HS-27A (cell line): ENCODE measurements around the gene ADAM12.
"Not testable (repeated sequence)": the region's sequence is repeated elsewhere in the genome, so short reads cannot be mapped to it uniquely, and the experiment has no call there.

ENCODE experiments used
- DNase-seq: peaks from one replicate; pipeline ENCODE4 v3.0.0-alpha.2; 2012; ENCODE audit warnings: low read depth, missing footprints

ADAM12 gene

DNA sequence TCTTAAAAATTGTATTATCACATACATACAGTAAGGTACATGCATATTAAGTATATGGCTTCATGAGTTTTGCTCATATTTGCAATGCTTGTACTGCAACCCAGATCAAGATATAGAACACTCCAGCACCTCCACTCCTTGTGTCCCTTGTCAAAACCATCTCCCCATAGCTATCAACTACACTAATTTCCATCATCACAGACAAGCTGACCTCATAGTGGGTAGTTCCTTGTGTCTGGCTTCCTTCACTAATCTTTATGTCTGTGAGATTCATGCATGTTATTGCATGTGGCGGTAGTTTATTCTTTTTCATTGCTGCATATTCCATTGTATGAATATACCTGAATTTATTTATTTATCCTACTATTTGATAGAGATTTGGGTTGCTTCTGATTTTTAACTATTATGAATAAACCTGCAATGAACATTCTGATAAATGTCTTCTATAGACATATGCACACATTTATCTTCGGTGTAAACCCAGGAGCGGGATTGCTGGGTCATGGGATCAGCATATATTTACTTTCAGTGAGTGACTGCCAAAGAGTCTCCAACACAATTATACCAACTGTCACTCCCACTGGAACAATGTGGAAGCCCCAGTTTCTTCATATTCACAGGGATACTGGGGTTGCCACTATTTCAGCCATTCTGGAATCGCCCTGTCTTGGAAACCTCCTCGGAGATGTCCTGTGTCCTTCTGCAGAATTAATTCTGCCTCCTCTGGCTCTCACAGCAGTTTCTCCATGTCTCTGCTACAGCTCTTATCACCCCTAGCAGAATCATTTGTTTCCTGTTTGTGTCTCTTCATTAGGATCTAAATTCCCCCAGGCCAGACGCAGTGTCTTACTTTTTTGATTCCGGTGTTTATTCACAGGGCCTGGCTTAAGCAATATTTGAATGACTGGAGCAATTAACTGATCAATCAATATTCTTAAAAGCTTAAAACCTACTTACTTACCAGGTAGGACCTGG, 14.7 kb upstream of the ADAM12 start:
- DNase-seq: no peak

DNA sequence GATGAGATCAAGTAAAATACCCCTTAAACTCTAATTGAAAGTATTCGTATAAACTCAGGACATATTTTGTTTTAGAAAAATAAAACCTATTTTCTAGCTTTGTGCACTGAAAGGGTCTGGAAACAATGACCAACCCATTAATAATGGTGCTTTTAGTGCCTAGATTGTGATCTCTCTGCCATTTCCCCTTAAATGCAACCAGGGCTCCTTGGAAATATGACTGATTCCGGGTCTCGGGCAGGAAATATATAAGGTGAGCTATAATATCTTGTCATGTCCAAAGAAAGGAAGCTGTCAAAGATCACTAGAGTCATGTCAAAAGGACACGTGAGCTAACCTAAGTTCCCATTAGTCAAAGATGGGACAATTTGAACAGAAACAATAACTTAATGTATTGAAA, 12.4 kb upstream of the ADAM12 start:
- no peak for DNase-seq

DNA sequence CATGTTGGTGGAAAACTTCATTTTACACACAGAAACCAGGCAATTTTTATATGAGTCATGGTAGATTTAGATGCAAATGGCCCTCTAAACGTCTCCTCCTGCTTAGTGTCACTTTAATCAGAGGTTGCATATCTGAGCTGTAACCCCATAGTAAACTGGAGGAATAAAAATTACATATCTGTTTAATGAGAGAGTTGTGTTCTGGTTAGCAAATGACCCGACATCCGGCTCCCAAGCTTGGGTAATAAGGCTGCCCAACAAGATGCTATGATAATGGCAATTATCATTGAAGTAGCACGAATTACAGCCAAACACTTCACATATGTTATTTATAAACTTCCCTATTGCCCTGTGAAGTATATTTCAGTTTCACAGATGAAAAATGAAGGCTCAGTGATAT, 10.6 kb upstream of the ADAM12 start:
- DNase-seq: no peak

DNA sequence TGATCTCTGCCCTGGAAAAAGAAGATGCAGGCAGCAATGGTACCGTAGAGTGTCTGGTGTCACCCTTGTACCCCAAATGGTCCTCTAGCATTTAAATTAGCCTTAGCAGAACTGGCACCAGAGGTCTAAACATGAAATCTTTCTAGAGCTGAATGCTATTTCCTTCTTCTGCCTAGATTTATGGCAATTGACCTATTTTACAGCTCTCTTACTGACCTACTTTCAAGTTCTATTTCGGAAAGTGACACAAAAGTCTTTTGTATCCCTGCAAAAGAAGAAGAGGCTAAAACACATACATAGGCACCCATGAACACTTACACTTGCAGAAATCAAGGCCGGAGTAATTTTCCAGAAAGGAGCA, 10.1 kb upstream of the ADAM12 start:
- no peak for DNase-seq

DNA sequence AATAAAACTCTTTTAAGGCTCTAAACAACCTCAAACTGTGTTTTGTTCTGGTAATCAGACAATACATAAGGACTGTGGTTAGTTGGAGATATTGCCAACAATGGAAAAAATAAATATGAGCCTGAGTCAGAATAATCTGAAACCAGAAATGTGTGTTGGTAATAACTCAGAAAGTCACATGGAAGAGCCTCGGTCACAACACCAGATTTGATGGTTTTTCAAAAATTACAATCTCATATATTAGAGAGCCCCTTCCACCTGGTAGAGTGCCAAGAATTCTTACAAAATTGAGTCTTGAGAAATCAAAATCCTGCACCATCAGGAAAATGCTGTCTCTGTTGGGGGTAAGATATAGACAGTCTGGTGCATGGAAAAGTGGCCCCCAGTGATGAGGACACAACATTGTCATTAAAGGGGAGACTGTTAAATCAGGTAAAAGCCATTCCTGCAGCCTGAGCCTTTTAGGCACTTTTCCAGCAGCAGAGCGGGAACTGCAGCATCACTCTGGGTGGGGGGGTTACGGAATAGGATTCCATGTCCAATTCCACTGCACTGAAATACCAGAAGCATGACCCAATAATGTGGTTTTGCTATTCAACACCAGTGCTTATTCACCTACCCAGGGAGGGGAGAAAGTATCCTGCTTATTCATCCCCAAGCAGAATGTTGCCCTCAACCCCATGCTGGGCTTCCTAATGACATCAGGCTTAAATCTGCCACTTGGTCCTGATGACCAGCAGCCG, 9.5 kb upstream of the ADAM12 start:
- peak; percentile 79 for DNase-seq

DNA sequence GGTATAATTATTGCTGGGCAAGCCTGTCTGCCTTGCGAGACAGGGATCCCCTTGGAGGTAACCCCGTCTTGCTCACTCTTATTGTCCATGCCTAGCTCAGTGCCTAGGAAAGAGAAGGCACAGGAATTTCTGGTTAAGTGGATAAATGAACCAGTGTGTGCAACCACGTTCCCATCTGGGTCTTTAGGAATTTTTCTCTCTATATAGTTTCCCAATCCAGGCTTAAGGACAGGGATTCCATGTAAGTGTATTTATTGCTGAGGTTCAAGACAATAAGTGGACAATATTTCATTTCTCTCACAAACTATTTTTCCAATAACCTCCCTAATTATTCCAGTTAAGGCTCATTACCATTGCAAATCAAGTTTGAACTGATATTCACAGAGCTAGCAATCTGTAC, 8.9 kb upstream of the ADAM12 start:
- no peak for DNase-seq

DNA sequence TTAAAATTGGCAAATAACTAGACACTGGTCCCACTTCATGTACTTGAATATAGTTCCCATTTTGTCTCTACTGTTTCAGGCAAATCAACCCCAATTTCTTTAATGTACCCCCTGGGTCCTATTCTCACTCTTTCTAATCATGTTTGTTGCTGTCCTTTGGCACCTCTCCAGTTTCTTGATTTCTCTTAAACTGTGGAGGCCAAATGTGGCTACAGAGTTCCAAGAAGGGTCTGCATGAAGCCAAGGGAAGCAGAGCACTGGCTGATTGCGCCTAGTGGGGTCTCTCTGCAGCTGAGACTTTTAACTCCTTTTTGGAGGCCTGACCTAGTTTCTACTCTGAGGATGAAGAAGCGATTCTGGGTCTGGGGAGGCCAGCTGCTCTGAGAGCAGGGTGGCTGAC, 6.7 kb upstream of the ADAM12 start:
- no peak for DNase-seq

DNA sequence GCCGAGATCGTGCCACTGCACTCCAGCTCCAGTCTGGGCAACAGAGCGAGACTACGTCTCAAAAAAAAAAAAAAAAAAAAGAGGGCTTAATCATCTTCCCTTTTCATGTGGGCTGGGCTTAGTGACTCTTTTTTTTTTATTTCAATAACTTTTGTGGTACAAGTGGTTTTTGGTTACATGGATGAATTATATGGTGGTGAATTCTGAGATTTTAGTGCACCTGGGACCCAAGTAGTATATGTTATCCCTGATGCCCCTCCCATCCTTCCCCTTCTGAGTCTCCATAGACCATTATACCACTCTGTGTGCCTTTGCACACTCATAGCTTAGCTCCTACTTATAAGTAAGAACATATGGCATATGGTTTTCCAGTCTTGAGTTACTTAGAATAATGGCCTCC, 4.8 kb upstream of the ADAM12 start:
- DNase-seq: no peak

DNA sequence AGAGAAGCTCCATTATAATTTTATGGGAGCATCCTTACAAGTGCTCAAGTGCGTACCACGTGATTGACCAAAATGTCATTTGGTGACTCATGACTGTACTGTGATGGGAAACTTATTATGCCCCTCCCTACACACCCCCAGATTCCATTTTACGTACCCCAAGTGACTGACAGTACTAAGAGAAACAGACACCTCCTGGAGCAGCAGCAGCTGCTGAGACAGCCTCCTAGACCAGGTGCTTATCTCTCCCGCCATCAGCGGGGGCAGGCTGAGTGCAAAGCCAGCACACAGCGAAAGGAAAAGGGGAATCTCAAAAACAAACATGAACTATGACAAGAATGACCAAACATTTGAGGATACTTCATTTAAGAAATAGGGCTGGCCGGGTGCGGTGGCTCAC, 4.2 kb upstream of the ADAM12 start:
- no peak for DNase-seq

DNA sequence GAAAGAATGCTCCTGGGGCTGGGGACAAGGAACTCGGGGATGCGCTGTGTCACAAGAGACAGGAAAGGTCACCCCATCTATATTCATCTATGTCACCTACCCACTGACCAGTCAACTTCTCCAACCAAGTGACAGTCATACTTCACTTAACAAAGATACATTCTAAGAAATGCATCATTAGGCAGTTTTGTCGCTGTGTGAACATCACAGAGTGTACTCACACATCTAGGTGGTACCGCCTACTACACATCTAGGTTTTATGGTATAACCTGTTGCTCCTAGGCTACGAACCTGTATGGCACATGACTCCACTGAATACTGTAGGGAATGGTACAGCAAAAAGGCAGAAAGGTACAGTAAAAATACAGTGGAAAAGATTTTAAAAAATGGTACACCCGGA, 3.8 kb upstream of the ADAM12 start:
- no peak for DNase-seq

DNA sequence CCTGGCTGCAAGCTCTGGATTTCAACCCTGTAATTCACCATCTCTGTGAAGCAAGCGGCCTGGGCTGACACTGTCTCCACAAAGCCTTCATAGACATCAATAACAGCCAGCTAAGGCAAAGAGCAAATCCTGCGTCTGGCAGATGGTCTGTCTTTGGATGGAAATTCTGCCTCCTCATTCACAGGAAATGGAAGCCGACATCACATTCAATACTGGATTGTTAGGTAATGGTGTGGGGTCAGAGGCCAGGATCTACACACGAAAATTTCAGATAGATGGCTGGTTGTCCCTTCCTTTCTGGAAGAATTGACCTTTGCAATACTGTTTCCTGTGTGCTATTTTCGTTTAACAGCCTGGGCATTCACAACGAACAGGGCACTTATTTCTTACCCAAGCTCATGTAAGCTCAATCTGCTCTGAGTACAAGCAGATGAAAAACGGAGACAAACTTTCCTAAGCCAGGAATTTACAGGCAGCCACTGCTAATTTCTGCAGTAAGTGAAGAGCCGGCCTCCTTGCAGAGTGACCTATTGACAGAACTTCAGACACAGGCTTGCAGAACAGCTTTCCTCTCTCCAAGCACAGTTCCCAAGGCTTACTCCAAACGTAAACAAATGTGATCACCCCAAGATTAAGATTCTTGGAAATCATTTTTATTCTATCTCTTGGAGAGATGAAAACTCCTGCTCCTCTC, 3.1 kb upstream of the ADAM12 start:
- DNase-seq: no peak

DNA sequence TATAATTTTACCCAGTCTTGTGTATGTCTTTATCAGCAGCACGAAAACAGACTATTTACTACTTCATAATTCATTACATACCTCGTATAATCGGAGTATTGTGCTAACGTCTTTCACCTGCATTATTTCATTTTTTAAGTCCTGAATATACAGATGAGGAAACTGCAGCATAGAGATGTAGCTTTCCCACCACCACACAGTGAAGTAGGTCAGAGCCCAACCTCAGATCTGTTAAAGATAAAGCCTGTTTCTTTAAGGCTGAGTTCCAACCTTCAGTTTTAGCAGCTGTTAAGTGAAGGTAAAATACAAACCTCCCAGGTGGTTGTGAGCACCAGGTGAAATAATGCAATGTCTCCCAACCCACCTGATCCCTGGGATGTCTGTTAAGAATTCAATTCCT, 2.0 kb upstream of the ADAM12 start:
- DNase-seq: no peak

DNA sequence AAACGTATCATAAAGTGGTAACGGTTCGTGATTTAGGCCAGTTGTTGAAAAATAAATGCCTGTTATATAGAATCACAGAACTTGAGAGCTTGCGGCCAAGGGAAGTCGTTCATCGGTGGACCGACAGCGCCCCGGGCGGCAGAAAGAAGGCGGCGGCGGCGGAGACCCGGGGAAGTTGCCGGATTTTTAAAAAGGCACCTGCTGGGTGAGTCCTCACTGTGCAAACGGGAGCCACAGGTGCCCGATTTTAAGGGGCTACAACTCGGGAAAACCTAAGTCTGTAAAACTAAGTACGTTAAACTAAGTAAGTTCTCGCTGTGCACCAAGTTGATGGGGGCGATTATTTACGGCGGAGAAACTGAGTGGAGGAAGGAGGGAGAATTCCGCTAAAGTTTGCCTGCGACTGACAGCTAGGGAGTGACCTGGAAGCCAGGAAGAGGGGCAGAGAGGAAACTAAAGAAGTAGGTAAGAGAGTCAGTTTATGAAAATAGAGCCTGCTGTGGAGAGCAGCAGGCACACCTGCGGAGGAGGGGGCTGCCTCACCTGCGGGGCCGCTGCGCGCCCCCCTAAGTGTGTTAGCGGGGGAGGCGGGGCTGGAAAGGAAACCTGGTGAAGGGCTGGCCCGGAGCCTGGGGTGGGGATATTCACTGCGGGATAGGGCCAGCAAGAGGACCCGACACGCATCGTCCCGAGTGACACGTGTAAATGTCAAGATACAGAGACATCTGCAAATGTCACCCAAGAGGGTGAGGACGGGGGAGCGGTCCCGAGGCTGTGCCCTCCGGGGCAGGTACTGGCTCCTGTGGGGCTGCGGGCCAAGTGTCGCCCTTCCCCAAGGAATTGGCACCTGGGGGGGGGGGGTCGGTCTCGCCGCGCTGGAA, 996 bp downstream of the ADAM12 start:
- no peak for DNase-seq

DNA sequence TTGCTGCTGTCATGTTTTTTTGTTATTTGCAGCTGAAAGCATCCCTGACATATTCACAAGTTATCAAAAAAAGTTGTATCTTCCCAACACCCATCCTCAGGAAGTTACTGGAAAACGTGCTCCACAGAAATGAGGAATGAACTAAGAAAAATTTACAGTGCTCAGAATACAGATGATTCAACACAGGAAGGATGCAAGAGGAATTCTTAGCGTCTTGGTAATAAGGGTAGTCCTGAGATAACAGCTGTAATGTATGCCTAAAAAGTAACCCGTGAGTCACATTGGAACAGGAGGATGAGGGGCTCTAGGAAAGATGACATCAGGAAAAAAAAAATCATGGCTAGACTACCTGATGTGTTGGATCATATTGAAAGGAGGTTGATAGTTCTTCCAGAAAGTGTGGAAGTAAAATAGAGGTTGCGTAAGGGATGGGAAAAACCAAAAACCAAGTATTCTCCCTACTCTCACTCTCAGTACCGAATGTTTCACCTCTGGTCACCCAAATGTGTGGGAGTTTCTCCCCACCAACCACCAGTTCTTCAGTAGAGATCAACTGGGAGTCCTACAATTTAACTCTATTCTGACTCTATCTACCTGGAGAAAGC, 3.9 kb downstream of the ADAM12 start:
- no peak for DNase-seq

DNA sequence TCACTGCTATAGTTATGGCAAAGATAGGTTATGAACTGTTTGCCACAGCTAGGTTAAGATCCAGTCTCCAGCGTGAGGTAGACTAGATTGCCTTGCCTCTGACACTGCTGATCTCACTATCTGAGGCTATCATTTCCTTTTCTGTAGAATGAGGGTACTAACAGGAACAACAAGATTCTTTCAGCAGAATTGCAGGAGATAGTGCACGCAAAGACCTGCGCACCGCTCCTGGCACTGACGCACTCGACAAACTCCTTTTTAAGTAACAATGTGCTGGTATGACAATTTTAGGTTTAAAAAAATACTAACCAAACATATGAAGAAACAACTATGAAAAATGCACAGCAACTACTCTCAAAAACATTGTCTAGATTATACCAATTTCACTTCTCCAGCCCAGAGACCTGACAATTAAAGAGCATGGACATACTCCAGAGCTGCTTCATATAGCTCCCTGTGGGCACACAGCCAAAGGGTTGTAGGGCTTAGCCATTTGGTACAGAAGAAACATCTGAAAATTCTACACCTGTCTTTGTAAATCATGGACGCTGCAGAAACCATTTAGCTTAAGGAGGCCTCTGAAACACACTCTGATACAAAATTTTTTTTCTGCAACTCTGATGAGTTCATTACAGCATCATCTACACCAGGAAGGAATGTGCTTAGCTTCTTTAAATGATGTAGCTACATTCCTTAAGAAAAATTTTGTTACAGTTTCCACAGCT, 7.8 kb downstream of the ADAM12 start:
- no peak for DNase-seq

DNA sequence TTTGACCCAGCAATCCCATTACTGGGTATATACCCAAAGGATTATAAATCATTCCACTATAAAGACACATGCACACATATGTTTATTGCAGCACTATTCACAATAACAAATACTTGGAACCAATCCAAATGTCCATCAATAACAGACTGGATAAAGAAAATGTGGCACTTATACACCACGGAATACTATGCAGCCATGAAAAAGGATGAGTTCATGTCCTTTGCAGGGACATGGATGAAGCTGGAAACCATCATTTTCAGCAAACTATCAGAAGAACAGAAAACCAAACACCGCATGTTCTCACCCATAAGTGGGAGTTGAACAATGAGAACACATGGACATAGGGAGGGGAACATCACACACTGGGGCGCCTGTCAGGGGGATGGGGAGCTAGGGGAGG, 9.1 kb downstream of the ADAM12 start:
- DNase-seq: not testable (repeated sequence)

DNA sequence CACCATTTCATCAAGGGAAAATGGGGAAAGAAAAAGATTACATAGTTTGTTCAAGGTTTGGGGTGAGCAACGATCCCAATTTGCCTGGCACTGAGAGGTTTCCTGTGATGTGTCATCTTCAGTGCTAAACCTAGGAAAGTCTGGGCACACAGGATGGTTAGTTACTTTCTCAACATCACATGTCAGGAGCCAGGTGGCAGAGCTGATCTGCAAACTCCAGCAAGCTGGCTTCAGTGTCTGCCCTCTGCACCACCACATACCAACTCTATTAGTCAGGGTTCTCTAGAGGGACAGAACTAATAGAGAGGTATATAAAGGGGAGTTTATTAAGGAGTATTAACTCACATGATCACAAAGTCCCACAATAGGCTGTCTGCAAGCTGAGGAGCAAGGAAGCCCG, 11.3 kb downstream of the ADAM12 start:
- peak; percentile 42 for DNase-seq

DNA sequence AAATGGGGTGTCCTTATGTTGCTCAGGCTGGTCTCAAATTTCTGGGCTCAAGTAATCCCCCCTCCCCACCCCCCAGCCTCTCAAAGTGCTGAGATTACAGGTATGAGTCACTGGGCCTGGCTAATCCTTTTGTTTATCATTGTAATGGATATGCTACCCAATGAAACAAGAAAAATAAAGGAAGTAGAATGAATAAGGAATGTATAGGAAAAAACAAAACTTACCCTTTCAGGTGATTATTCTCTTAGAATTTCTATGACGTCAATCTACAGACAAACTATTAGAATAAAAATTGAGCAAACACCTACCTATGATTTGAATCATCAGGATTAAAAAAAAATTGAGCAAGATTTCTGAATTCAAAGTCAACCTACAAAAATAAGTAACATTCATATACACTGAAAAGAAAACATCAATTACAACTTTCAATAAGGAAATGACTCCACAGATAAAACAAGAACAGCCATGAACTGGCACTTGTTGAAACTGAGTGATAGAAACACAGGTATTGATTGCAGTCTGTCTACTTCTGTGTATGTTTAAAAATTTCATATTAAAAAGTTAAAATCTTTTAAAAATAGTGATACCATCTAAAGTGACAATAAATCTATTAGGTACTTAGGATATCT, 12.2 kb downstream of the ADAM12 start:
- DNase-seq: no peak

DNA sequence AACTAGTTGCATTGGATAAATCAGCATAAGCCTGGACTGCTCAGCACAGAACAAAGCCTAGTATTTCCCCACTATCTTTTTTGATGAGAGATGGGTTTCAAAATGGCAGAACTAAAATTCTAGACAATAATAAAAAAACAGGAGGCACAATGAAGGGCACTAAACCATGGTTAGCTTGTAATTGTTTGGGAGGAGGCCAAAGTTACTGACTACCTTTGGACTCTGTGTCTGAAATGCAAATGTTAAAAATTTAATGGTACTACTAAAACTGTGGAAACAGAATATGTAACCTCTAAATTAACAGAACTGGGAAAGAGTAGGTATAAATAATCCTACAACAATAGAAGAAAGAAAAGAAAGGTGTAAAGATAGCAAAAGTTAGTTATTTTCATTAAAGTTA, 13.0 kb downstream of the ADAM12 start:
- DNase-seq: no peak

DNA sequence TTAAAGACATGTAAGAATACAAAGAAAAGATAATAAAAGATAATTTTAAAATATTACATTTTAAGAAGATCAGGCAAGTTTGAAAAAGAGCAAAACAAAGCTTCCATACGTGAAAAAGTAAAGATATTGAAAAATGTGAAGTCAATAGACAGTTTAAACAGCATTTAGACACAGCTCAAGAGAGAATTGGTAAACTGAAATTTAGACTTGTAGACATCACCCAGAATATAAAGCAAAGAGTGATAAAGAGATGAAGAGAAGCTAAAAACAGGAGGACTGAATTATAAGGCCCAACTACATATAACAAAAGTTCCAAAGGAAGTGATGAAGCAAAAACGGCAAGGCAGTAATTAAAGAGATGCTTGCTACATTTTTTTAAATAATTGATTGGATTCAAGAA, 13.8 kb downstream of the ADAM12 start:
- no peak for DNase-seq
